Keratinocyte (primary cell): ENCODE data around the gene GOT2.
"Not testable (repeated sequence)": the region's sequence is repeated elsewhere in the genome, so short reads cannot be mapped to it uniquely, and the experiment has no call there.

Experiments used
- EZH2 ChIP-seq: IDR thresholded peaks from one replicate; pipeline ENCODE4 v1.6.1; 2012; ENCODE audit warnings: inconsistent platforms, mild to moderate bottlenecking, low read length, moderate library complexity
- TF ChIP-seq, protein P1 (sequence below), 3 experiments: IDR thresholded peaks in 1 of 3; conservative IDR thresholded peaks in 1 of 3; optimal IDR thresholded peaks in 1 of 3; 2 replicates in 2 of 3; 3 replicates in 1 of 3; pipeline versions ENCODE3 to v1.5.1; 2011; ENCODE audit warnings: low read length in 3 of 3, mild to moderate bottlenecking in 3 of 3, moderate library complexity in 2 of 3, control low read depth in 1 of 3, inconsistent platforms in 1 of 3; ENCODE audit not compliant: insufficient read depth in 2 of 3; ENCODE audit errors: extremely low read depth in 1 of 3

DNA sequence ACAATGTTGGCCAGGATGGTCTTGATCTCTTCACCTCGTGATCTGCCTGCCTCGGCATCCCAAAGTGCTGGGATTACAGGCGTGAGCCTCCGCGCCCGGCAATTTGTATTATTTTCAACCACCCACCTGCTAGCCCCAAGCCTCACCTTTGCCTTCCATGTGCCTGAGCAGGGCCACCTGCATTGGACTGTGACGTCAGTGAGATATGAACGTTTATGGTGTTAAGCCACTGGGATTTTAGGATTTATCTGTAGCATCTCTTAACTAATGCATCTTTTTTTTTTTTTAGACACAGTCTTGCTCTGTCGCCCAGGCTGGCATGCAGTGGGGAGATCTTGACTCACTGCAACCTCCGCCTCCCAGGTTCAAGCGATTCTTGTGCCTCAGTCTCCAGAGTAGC lies 74.2 kb downstream of the GOT2 start:
- TF ChIP-seq, protein P1, sequence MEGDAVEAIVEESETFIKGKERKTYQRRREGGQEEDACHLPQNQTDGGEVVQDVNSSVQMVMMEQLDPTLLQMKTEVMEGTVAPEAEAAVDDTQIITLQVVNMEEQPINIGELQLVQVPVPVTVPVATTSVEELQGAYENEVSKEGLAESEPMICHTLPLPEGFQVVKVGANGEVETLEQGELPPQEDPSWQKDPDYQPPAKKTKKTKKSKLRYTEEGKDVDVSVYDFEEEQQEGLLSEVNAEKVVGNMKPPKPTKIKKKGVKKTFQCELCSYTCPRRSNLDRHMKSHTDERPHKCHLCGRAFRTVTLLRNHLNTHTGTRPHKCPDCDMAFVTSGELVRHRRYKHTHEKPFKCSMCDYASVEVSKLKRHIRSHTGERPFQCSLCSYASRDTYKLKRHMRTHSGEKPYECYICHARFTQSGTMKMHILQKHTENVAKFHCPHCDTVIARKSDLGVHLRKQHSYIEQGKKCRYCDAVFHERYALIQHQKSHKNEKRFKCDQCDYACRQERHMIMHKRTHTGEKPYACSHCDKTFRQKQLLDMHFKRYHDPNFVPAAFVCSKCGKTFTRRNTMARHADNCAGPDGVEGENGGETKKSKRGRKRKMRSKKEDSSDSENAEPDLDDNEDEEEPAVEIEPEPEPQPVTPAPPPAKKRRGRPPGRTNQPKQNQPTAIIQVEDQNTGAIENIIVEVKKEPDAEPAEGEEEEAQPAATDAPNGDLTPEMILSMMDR (optimal IDR thresholded peaks at IDR 0.05 in 1 of 3, IDR thresholded peaks at IDR 0.05 in 1 of 3, conservative IDR thresholded peaks at IDR 0.05 in 1 of 3; ENCODE audit: extremely low read depth in 1 of 3, insufficient read depth in 2 of 3, low read length in 3 of 3): not testable (repeated sequence)
- TF ChIP-seq EZH2: not testable (repeated sequence)
